NCI-H1105 (cell line): ENCODE results near the gene MCTP1.

ENCODE experiments used
- DNase-seq: peaks from one replicate; lab custom pipeline; 2025; lab: John Stamatoyannopoulos, UW

The MCTP1 gene

GRCh38 chr5:94694671-94695070, 590.2 kb downstream of the MCTP1 start:
- DNase-seq = no peak

DNA sequence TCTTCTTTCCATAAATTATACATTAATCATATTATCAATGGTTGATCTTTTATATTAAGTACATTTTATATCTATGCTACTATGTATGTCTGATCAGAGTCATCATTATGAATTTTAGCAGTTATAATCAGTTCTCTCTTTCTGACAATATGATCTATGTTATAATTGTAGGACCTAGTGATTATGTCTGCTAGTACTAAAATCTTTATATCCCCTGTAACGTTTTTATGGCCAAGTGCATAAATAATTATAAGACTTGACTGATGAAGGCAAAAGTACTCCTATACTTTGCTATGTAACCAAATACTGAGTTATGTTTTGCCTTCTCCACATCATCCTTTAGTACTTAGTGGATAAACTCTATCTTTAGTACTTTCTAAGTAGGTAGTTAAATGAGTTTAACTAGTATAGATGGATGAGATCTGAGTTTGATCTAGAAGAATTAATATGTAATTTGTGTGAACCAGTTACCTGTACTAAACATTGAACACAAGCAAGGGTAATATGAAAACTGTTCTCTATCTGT, 591.0 kb downstream of the MCTP1 start:
- DNase-seq = no peak

- DNase-seq = no peak
Observed at GRCh38 chr5:94693043-94693822, 591.7 kb downstream of the MCTP1 start.

GRCh38 chr5:94692581-94692980, 592.3 kb downstream of the MCTP1 start:
- DNase-seq = no peak

GRCh38 chr5:94691949-94692348, 592.9 kb downstream of the MCTP1 start:
- DNase-seq = no peak

DNA sequence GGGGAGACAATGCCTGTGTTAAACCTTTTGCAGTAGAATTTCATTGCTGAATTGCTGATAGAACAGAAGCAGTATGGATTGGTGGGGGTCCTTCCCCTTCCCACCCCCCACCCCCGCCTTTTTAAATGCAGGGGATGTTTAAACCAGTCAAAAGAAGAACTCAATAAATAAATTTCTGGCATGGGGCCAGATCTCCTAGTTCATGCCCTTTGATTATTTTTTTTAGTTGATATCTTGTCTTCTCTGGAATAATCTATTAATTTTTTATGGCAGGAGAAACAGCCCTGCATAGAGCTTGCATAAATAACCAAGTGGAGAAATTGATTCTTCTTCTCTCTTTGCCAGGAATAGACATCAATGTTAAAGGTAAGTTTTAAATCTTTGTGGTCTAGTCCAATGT, 593.6 kb downstream of the MCTP1 start:
- no peak for DNase-seq

DNA sequence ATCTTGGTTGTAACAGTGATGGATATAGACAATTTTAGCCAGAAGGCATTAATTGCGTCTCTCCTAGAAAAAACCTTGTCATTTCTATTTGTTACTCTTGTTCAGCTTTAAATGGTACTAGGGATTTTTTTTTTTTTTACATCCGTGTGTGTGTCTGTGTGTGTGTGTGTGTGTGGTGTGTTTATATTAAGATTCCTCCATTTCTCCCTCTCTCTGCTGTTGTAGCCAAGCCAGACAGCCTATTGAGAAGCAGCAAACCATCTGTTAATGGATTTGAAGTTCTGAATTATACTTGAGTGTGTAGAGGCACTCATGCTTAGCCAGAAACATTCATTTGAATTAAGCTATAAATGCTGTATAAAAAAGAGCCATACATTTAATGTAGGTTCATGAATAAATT, 594.1 kb downstream of the MCTP1 start:
- DNase-seq = no peak

DNA sequence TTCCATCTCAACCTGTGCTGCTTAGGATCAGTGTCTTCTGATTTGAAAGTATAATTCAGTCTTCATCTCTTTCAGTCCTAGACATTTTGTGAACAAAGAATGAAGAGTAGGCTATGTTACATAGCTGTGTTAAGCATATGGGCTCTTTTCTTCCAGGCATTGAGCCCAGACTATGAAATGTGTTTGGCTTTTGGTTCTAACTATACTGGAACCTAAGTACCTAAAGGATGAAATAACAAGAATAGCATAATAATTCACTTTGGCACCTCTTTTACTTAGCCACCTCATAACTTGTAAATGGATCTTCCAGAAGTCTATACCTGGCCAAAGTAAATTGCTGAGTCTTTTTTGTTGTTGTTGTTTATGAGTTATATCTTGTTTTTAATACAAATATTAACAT, 595.0 kb downstream of the MCTP1 start:
- no peak for DNase-seq

DNA sequence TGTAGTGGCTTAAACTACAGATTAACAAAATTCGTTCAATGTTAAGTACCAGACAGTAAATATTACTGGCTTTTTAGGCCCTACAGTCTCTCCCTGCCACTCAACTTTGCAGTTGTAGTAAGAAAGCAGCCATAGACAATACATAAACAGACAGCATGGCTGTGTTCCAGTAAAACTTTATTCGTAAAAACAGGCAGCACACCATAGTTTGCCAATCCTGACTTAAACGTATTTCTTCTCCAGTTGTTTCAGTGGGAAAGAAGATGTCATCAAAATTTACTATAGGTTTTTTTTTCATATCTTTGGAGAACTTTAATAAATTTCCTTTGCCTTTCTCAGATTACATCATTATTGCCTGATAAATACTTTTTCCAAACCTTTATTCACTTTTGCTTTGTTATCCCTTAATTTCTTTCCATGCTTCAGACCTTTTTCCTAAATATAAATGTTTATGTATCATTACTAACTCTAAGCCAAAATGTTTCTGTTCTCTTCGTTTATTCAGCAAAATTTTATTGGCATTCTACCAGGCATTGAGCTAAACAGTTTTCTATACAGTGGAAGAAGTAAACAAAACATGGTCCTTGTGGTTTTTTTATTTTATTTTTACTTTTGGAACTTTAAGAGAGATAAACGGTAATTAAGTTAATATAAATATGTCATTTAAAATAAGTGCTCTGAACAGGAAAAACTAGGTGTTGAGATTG, 601.9 kb downstream of the MCTP1 start:
- no peak for DNase-seq

GRCh38 chr5:94675965-94676618, 608.8 kb downstream of the MCTP1 start:
- no peak for DNase-seq

DNA sequence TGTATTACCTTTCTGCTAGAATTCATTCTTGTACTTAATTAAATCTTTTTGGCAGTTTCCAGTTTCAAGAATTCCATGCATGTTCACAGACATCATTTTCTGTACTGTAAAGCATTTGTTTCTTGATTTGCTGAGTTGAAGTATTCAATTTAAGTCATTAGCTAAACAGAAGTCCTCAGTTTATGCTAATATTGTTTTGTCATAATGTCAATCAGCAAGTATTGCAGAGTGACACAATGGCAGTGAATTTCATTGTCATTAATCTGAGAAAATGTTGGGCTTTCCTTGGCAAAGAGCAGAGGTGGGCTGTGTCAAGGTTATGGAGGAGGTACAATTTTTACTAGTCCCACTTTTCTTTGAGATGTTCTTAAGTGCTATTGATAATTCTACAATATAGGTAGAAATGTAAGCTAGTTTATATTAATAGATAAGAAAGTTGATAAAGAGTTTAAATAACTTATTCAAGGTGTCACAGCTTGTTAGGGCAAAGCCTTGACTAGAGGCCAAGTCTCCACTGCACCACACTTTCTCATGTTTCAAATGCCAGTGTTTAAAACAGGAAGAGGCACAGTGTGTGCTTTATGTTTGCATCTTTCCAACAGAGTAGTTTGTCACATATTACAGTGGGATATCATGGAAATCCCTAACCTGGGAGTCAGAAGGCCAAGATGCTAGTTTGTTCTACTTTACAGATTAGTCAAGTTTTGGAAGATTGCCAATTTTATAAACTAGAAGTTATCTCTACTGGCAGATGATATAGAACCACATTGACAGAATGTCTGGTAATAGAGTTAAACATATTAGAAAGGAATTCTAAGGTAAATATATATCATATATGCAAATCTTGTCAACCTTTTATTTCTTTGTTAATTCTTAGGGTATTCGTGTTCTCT, 610.2 kb downstream of the MCTP1 start:
- no peak for DNase-seq

GRCh38 chr5:94672746-94673145, 612.1 kb downstream of the MCTP1 start:
- DNase-seq = no peak

DNA sequence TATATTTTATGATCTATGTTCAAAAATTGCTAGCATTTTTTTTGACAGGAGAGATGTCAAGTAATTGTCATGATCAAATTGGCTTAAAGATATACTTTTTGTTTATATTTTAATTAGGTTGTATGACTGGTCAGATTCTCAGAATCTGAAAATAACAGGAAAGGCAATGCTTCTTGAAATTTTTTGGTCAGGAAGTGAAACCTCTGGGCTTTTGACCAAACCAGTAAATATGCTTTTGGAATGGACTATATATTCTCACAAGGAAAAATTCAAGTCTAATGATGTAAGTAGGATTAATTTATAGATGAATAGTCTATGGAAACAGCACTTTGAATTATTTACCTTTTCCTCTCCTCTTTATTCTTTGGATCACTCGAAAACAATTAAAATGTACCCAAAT, 614.2 kb downstream of the MCTP1 start:
- no peak for DNase-seq

DNA sequence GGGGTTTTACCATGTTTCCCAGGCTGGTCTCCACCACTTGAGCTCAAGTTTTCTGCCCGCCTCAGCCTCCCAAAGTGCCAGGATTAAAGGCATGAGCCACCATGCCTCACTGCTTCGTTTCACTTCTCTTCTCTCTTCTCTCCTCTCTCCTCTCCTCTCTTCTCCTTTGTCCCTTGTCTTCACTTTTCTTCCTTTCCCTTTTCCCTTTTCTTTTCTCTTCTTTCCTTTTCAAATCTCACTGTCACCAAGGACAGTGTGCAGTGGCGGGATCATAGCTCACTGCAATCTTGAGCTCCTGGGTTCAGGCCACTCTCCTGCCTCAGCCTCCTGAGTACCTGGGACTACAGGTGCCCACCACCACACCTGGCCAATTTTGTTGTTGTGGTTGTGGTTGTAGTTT, 617.0 kb downstream of the MCTP1 start:
- no peak for DNase-seq

DNA sequence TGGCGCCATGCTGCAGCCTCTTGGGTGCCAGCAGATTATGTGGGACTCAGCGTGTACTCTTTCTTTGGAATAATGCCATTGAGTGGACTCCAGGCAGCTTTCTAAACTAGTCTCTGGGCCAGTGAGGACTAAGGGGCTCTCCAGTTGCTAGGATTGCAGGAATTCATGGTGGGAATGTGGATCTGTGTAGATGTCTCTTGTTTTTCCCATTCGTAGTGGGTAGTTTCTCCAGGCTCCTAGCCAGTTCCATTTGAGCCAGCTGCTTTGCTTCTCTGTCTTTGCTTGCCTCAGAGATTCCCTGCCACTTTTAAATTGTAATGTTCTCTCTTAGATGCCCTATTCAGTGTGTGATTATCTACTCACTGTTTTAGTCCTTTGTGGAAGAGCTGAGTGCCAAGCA, 623.8 kb downstream of the MCTP1 start:
- DNase-seq = no peak

- no peak for DNase-seq
Observed at GRCh38 chr5:94660506-94660905, 624.4 kb downstream of the MCTP1 start.

DNA sequence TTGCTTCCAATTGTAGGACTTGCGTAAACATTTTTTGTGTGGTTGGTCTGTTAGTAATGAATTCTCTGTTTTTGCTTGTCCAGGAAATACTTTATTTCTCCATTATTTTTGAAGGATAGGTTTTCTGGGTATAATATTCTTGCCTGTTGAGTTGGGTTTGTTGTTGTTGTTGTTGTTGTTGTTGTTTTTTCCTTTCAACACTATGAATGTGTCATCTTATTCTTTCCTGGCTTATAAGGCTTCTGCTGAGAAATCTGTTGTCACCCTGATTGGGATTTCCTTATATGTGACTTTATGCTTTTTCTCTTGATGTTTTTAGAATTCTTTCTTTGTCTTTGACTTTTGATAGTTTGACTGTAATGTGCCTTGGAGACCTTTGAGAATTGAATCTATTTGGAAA, 626.6 kb downstream of the MCTP1 start:
- DNase-seq = no peak
